ENCODE measurements around the gene TLN1.

The TLN1 gene

GRCh38 chr9:35703906-35704672, 27.9 kb downstream of the TLN1 start:
- no peak for TF ChIP-seq CTCF (conservative IDR thresholded peaks at IDR 0.05; ENCODE audit: low read depth, low read length)
- DNase-seq (ENCODE audit: low read depth) = no peak
- H3K4me3 ChIP-seq (ENCODE audit: low read length) = no peak overlapping the region

DNA sequence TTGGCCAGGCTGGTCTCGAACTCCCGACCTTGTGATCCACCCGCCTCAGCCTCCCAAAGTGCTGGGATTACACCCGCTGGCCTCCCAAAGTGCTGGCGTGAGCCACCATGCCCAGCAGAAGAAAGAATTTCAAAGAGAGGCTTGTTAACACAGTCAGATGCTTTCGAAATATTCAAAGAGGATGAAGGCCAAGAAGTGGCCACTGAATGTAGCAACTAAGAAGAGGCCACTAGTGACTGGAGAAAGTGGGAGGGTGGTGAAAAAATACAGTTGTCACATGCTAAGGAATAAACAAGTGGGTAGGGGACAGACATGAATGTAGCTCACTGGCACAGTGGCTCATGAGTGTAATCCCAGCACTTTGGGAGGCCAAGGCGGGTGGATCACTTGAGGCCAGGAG, 29.3 kb downstream of the TLN1 start:
- DNase-seq (ENCODE audit: low read depth) = no peak
- TF ChIP-seq CTCF (conservative IDR thresholded peaks at IDR 0.05; ENCODE audit: low read depth, low read length) = no peak
- no peak overlapping the region for H3K4me3 ChIP-seq (ENCODE audit: low read length)

- no peak overlapping the region for H3K4me3 ChIP-seq (ENCODE audit: low read length)
- TF ChIP-seq CTCF (conservative IDR thresholded peaks at IDR 0.05; ENCODE audit: low read depth, low read length) = no peak
- no peak for DNase-seq (ENCODE audit: low read depth)
Observed at GRCh38 chr9:35700942-35701341, 31.1 kb downstream of the TLN1 start.

DNA sequence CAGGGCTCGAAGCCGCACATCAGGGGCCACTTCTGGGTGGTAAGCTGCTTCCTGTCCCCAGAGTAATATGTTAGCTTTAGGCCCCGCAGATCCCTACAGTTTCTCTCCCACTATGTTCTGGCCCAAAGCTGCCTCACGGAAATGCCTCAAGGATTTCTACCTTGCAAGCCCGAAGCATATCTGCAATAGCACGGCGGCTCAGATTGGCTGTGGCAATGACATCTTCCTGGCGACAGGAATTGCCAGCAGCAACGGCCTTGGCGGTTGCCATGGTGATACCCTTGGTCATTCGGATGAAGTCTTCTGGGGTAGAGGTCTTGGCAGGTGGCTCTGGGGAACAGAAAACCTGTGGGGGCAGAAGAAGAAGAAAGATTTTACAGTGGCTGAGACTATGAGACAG, 32.0 kb downstream of the TLN1 start:
- DNase-seq (ENCODE audit: low read depth) = no peak
- no peak overlapping the region for H3K4me3 ChIP-seq (ENCODE audit: low read length)
- no peak for TF ChIP-seq CTCF (conservative IDR thresholded peaks at IDR 0.05; ENCODE audit: low read depth, low read length)

- no peak for DNase-seq (ENCODE audit: low read depth)
- H3K4me3 ChIP-seq (ENCODE audit: low read length) = no peak overlapping the region
- no peak for TF ChIP-seq CTCF (conservative IDR thresholded peaks at IDR 0.05; ENCODE audit: low read depth, low read length)
Observed at GRCh38 chr9:35698231-35698630, 33.8 kb downstream of the TLN1 start.

DNA sequence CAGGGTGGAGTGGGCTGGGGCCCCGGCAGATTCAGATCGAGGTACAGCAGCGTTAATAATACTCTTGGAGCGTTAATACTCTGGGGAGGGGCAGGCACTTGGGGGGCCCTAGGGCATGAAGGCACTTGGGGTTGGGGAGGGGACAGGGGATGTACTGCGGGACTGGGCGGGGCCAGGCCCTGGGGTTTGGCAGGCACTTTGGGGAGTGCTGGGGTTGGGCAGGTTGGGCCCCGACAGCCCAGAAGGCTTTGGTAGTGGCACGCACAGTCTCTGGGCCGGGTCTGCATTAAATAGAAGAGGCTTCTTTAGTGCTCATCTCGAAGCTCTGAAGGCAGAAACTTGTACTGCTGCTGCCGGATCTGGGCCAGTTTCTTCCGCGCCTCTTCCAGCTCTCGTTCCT, 34.5 kb downstream of the TLN1 start:
- H3K4me3 ChIP-seq (ENCODE audit: low read length) = no peak overlapping the region
- TF ChIP-seq CTCF (conservative IDR thresholded peaks at IDR 0.05; ENCODE audit: low read depth, low read length) = no peak
- no peak for DNase-seq (ENCODE audit: low read depth)

GRCh38 chr9:35696520-35697215, 35.3 kb downstream of the TLN1 start:
- TF ChIP-seq CTCF (conservative IDR thresholded peaks at IDR 0.05; ENCODE audit: low read depth, low read length) = peak; percentile 97
- H3K4me3 ChIP-seq (ENCODE audit: low read length) = no peak overlapping the region
- DNase-seq (ENCODE audit: low read depth) = no peak
